Fibroblast of peridontal ligament (primary cell): ENCODE measurements around the gene USP20.

Experiments
- DNase-seq: peaks from one replicate; pipeline ENCODE4 v3.0.0-alpha.2; 2010; ENCODE audit errors: extremely low read depth

Gene USP20

GRCh38 chr9:129919277-129919676, 84.0 kb downstream of the USP20 start:
- no peak for DNase-seq

GRCh38 chr9:129919841-129920240, 84.6 kb downstream of the USP20 start:
- DNase-seq: peak; percentile 11

- no peak for DNase-seq
These were observed 86.6 kb downstream of the USP20 start for GRCh38 chr9:129921905-129922304.

- no peak for DNase-seq
These were observed 88.3 kb downstream of the USP20 start for GRCh38 chr9:129923589-129923988.

GRCh38 chr9:129929496-129930125, 94.4 kb downstream of the USP20 start:
- DNase-seq: peak; percentile 19

- no peak for DNase-seq
These were observed 95.5 kb downstream of the USP20 start for GRCh38 chr9:129930743-129931142.
